SU-DHL-6 (cell line): ENCODE data around the gene KLF4.

ENCODE experiments used
- H2AFZ ChIP-seq: fragments of 200-600 bp; sonication (generic); 2 replicates; pipeline ENCODE4 v1.6.1; 2014; ENCODE audit warnings: low read depth, mild to moderate bottlenecking, moderate library complexity, mixed read lengths, antibody characterized with exemption, low read length; ENCODE audit not compliant: severe bottlenecking
- H3F3A ChIP-seq: fragments of 200-600 bp; shearing (Covaris generic); 2 replicates; pipeline ENCODE4 v1.6.0; 2016; ENCODE audit warnings: antibody characterized with exemption, mild to moderate bottlenecking; ENCODE audit not compliant: insufficient read depth
- H3K27ac ChIP-seq: fragments of 200-600 bp; sonication (generic); 2 replicates; pipeline ENCODE4 v1.5.1; 2016; ENCODE audit warnings: low read depth, mild to moderate bottlenecking, low read length, moderate library complexity, mixed read lengths
- H3K27me3 ChIP-seq: fragments of 200-600 bp; sonication (generic), shearing (Covaris generic); 2 replicates; pipeline ENCODE4 v1.6.0; 2014; ENCODE audit warnings: mild to moderate bottlenecking, low read length
- H3K36me3 ChIP-seq: fragments of 200-600 bp; sonication (generic); 2 replicates; pipeline ENCODE4 v1.6.1; 2014; ENCODE audit warnings: mild to moderate bottlenecking, low read length, mixed read lengths
- H3K4me2 ChIP-seq: fragments of 300-600, 200-600 bp; shearing (Covaris generic), sonication (generic); 2 replicates; pipeline ENCODE4 v1.6.0; 2014; ENCODE audit warnings: low read length, low read depth, mild to moderate bottlenecking; ENCODE audit not compliant: poor library complexity, severe bottlenecking
- H3K4me3 ChIP-seq: fragments of 200-600 bp; sonication (generic); 2 replicates; pipeline ENCODE4 v1.5.1; 2014; ENCODE audit warnings: antibody characterized with exemption, low read length, mild to moderate bottlenecking, mixed read lengths; ENCODE audit not compliant: insufficient read depth, poor library complexity, severe bottlenecking
- H3K79me2 ChIP-seq: fragments of 200-600 bp; sonication (generic); 2 replicates; pipeline ENCODE4 v1.6.1; 2014; ENCODE audit warnings: mild to moderate bottlenecking, low read length, moderate library complexity; ENCODE audit not compliant: insufficient read depth
- H3K9ac ChIP-seq: fragments of 200-600 bp; sonication (generic); 2 replicates; pipeline ENCODE4 v1.7.0; 2014; ENCODE audit warnings: mild to moderate bottlenecking, low read length
- H3K9me2 ChIP-seq: fragments of 200-600 bp; sonication (generic); replicated peaks from 2 replicates; pipeline ENCODE4 v1.6.1; 2014; ENCODE audit warnings: low read length; ENCODE audit not compliant: insufficient read depth
- H3K9me3 ChIP-seq: fragments of 200-600 bp; sonication (generic); 2 replicates; pipeline ENCODE4 v1.6.1; 2014; ENCODE audit warnings: low read length, mixed read lengths; ENCODE audit not compliant: insufficient read depth
- H4K20me1 ChIP-seq: fragments of 200-600 bp; sonication (generic); 2 replicates; pipeline ENCODE4 v1.6.1; 2014; ENCODE audit warnings: low read depth, mild to moderate bottlenecking, antibody characterized with exemption, low read length, moderate library complexity, mixed read lengths
- EZH2phosphoT487 ChIP-seq: fragments of 200-600 bp; sonication (generic), shearing (Covaris generic); conservative IDR thresholded peaks from 2 replicates; pipeline ENCODE4 v1.6.1; 2018; ENCODE audit warnings: mild to moderate bottlenecking, antibody characterized with exemption, low read length, moderate library complexity, mixed read lengths
- TF ChIP-seq, protein P1 (sequence below): fragments of 200-600 bp; sonication (generic); IDR thresholded peaks from one replicate; pipeline ENCODE4 v1.5.1; 2017; ENCODE audit warnings: antibody characterized with exemption, mild to moderate bottlenecking, low read length, moderate library complexity; ENCODE audit not compliant: insufficient read depth, poor library complexity, severe bottlenecking

KLF4 gene

DNA sequence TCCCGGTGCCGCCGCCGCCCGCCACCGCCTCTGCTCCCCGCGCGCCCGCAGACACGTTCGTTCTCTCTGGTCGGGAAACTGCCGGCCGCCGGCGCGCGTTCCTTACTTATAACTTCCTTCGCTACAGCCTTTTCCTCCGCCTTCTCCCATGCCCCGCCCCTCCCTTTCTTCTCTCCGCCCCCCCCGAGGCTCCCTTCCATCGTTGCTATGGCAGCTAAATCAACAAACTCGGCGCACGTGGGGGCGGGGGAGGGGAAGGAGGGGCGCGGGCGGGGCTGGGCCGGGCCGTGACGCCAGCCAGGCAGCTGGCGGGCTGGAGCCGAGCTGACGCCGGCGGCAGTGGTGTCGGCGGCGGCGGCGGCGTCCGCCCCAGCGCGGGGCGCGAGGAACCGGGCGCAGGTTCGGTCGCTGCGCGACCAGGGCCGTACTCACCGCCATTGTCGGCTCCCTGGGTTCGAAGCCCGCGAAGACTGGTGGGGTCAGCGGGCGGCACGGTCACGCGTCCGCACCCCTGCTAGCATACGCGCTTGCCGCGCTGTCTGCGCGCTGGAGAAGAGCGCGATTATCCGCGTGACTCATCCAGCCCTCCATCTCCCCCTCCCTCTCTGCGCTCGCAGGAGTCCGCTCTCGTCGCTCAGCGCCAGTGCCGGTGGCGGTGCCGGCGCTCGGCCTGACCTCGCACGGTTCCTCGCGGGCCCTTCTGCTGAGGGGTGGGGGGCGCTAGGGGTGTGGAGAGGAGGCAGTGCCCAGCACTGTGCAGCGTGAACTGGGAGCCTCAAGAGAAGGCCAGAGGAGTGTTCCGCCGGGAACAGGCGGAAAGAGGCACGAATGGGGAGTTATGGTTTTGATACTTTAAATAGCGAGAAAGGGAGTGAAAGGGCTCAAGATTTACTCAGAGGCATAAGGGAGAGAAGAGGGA is at the start of gene KLF4:
Gene KLF4 (minus strand): TSS at position 83 of the 919 bp plus-strand sequence. CDS start 597 bp downstream, outside the sequence.
- Histone ChIP-seq H3K9ac (no peak within 1 kb of the TSS), H3F3A (no peaks in the 10 kb centered on the region), H3K79me2 (no peaks in the 10 kb centered on the region), H3K27ac (no peak within 1 kb of the TSS), H4K20me1 (no peaks in the 10 kb centered on the region), H3K4me3 (no peak within 1 kb of the TSS), H3K27me3 (no peaks in the 10 kb centered on the region), H3K36me3 (no peaks in the 10 kb centered on the region), H3K9me2 (no peaks in the 10 kb centered on the region), H3K4me2 (no peak within 1 kb of the TSS), H3K9me3 (no peaks in the 10 kb centered on the region), H2AFZ (no peak within 1 kb of the TSS)
- TF ChIP-seq EZH2phosphoT487 = no peak
- TF ChIP-seq, protein P1, sequence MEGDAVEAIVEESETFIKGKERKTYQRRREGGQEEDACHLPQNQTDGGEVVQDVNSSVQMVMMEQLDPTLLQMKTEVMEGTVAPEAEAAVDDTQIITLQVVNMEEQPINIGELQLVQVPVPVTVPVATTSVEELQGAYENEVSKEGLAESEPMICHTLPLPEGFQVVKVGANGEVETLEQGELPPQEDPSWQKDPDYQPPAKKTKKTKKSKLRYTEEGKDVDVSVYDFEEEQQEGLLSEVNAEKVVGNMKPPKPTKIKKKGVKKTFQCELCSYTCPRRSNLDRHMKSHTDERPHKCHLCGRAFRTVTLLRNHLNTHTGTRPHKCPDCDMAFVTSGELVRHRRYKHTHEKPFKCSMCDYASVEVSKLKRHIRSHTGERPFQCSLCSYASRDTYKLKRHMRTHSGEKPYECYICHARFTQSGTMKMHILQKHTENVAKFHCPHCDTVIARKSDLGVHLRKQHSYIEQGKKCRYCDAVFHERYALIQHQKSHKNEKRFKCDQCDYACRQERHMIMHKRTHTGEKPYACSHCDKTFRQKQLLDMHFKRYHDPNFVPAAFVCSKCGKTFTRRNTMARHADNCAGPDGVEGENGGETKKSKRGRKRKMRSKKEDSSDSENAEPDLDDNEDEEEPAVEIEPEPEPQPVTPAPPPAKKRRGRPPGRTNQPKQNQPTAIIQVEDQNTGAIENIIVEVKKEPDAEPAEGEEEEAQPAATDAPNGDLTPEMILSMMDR = no peak

DNA sequence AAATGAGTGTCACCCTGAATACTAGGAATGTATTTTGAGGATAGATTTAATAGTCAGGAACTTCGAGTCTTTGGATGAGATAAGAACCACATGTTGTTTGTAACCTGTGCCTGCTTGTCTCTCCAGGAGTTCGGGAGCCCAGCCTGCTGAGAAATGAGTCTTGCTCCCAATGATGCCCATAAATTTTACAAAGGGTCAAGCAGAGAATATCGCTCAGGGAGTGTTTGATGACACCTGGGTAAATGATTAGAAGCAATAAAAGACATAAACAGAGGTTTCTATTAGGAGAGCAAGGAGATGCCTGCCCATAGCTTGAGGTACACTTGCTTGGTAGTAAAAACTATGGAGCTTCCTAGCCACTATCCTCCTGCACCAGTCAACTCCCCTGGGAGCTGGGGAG is 46.9 kb upstream of the KLF4 start:
- TF ChIP-seq, protein P1 = no peak
- TF ChIP-seq EZH2phosphoT487 = no peak
- Histone ChIP-seq H3K4me3 (no peak overlapping the region), H3K36me3 (no peaks in the 10 kb centered on the region), H3K27me3 (no peaks in the 10 kb centered on the region), H3K27ac (no peak overlapping the region), H3K4me2 (no peak overlapping the region), H3K9me2 (no peaks in the 10 kb centered on the region), H4K20me1 (no peaks in the 10 kb centered on the region), H3K9me3 (no peaks in the 10 kb centered on the region), H3K9ac (no peak overlapping the region), H3K79me2 (no peaks in the 10 kb centered on the region), H3F3A (no peaks in the 10 kb centered on the region), H2AFZ (no peak overlapping the region)

DNA sequence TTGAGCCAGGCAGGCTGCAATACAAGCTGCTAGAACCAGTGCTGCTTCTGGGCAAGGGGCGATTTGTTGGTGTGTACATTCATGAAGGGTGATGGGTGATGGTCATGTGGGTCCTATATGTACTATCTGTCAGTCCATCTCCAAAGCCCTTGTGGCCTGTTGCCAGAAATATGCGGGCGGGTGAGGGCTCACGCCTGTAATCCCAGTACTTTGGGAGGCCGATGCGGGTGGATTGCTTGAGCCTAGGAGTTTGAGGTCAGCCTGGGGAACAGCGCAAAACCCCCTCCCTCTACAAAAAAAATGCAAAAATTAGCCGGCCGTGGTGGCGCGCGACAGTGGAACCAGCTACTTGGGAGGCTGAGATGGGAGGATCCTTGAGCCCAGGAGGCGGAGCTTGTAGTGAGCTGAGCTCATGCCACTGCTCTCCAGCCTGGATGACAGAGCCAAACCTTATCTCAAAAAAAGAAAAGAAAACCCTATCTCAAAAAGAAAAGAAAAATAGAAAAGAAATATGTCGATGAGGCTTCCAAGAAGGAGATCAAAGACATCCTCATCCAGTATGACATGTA is 45.0 kb upstream of the KLF4 start:
- Histone ChIP-seq H3F3A (no peaks in the 10 kb centered on the region), H3K4me2 (no peak overlapping the region), H3K27ac (no peak overlapping the region), H3K36me3 (no peaks in the 10 kb centered on the region), H3K4me3 (no peak overlapping the region), H3K79me2 (no peaks in the 10 kb centered on the region), H2AFZ (no peak overlapping the region), H3K27me3 (no peaks in the 10 kb centered on the region), H3K9me2 (no peaks in the 10 kb centered on the region), H4K20me1 (no peaks in the 10 kb centered on the region), H3K9me3 (no peaks in the 10 kb centered on the region), H3K9ac (no peak overlapping the region)
- TF ChIP-seq, protein P1 = no peak
- no peak for TF ChIP-seq EZH2phosphoT487
